GM19193 (cell line): ENCODE data around the gene MPZL3.

Experiments
- POLR2A ChIP-seq: IDR thresholded peaks from 4 replicates; pipeline ENCODE4 v1.6.1; 2011; ENCODE audit not compliant: insufficient read depth, insufficient read length; ENCODE audit errors: extremely low read depth

Gene MPZL3

GRCh38 chr11:118226781-118227180, 25.4 kb downstream of the MPZL3 start:
- no peak for TF ChIP-seq POLR2A

GRCh38 chr11:118226296-118226695, 25.9 kb downstream of the MPZL3 start:
- no peak for TF ChIP-seq POLR2A

GRCh38 chr11:118224511-118225188, 27.5 kb downstream of the MPZL3 start, which contains the start of gene JAML:
JAML (minus strand) TSS chr11:118225011; CDS start chr11:118214866, 10,145 bp downstream.
- no peak for TF ChIP-seq POLR2A

- no peak for TF ChIP-seq POLR2A
These were observed 28.2 kb downstream of the MPZL3 start for GRCh38 chr11:118223992-118224391.

GRCh38 chr11:118223570-118223969, 28.6 kb downstream of the MPZL3 start:
- no peak for TF ChIP-seq POLR2A

GRCh38 chr11:118222437-118222836, 29.7 kb downstream of the MPZL3 start:
- TF ChIP-seq POLR2A = no peak

- no peak for TF ChIP-seq POLR2A
These were observed 30.7 kb downstream of the MPZL3 start for GRCh38 chr11:118221419-118221818.

GRCh38 chr11:118219732-118220131, 32.4 kb downstream of the MPZL3 start:
- no peak for TF ChIP-seq POLR2A

GRCh38 chr11:118219244-118219643, 32.9 kb downstream of the MPZL3 start:
- no peak for TF ChIP-seq POLR2A

- TF ChIP-seq POLR2A = no peak
These were observed 34.6 kb downstream of the MPZL3 start for GRCh38 chr11:118217575-118217974.

GRCh38 chr11:118216621-118217481, 35.3 kb downstream of the MPZL3 start:
- TF ChIP-seq POLR2A = no peak

- TF ChIP-seq POLR2A = no peak
These were observed 36.4 kb downstream of the MPZL3 start for GRCh38 chr11:118215765-118216164.

- no peak for TF ChIP-seq POLR2A
These were observed 36.9 kb downstream of the MPZL3 start for GRCh38 chr11:118215262-118215661.

GRCh38 chr11:118214210-118214914, 37.8 kb downstream of the MPZL3 start:
- no peak for TF ChIP-seq POLR2A

GRCh38 chr11:118213781-118214180, 38.4 kb downstream of the MPZL3 start:
- no peak for TF ChIP-seq POLR2A
